Measurements from ENCODE around the gene AK9. TPM values are rescaled to one million over a fixed set of nuclear protein-coding genes. Genes with fewer than 3 reads are reported as not detected.

The AK9 gene
- total and polyA plus RNA-seq, 10 of the 15 experiments (the other 5 are each of a cell fraction or from before 2014, with no cell fraction given), result 2.1 to 7.4 (median 4.2) TPM

GRCh38 chr6:109453156-109453555 is 237.8 kb downstream of the AK9 start:
- intact Hi-C loops (cut with micrococcal nuclease; ENCODE audit: unreplicated experiment) (no loop called here), in situ Hi-C loops (cut with MboI) (no loop called here)
- peaks cover 41% of the 10 kb centered on the region for H3K4me1 ChIP-seq (ENCODE audit: control insufficient read depth, insufficient read depth, low read length)
- no peak overlapping the region for H2AFZ ChIP-seq (ENCODE audit: control insufficient read depth, low read depth, low read length)
- BruUV-seq (replicated peaks), result no TSS peak
- peaks cover 48% of the 10 kb centered on the region for H3K79me2 ChIP-seq (ENCODE audit: control insufficient read depth, insufficient read depth, low read length)
- ChIA-PET POLR2A (interaction anchor here (7.1 to 13.1 kb wide), 2 partner anchors 10 to 29 kb away, joined by 74 to 132 read pairs; partner anchors contain the start of genes PPIL6, SMPD2 and ZBTB24), RAD21 (ENCODE audit: unreplicated experiment) (interaction anchor here (1.2 to 10.1 kb wide), 4 partner anchors 12 to 75 kb away, joined by 3 to 97 read pairs (median 15); partner anchors contain the start of genes CD164, PPIL6, SMPD2 and ZBTB24), SMC1A (ENCODE audit: uncharacterized antibody, unreplicated experiment) (interaction anchor here (0.8 to 10.1 kb wide), 4 partner anchors 11 to 70 kb away, joined by 3 to 148 read pairs (median 21); partner anchors contain the start of genes CD164, PPIL6, SMPD2 and ZBTB24), CTCF (interaction anchor here (1.8 to 3.9 kb wide), 3 partner anchors 10 to 69 kb away, joined by 9 to 30 read pairs (median 13); no protein-coding TSS in a partner anchor)
- no peak for DNase-seq (ENCODE audit: low read depth, low spot score)
- TF ChIP-seq ZNF687 (IDR thresholded peaks at IDR 0.05) (no peak), MYB (IDR thresholded peaks at IDR 0.05; ENCODE audit: borderline replicate concordance, low read depth, low read length) (no peak), ETV6 (conservative IDR thresholded peaks at IDR 0.05 in 1 of 2, IDR thresholded peaks at IDR 0.05 in 1 of 2; ENCODE audit: borderline replicate concordance in 1 of 2, low read depth in 1 of 2) (no peak)
- peak overlapping the region; percentile 98 for H3K4me2 ChIP-seq (ENCODE audit: control insufficient read depth, insufficient read depth)
- no peaks in the 10 kb centered on the region for H3K9me3 ChIP-seq (replicated peaks; ENCODE audit: control insufficient read depth, insufficient read depth, low read length)
- H3K9ac ChIP-seq (ENCODE audit: control insufficient read depth, insufficient read depth, low read length), result no peak overlapping the region
- H4K20me1 ChIP-seq (ENCODE audit: control insufficient read depth, insufficient read depth), result no peaks in the 10 kb centered on the region
- 100% methylated on average over 2 of the region's 2 CpGs for WGBS (ENCODE audit: insufficient coverage, insufficient replicate concordance, low lambda C conversion rate, missing lambda C conversion rate)
- no peak for ATAC-seq
- no peak for FAIRE-seq
- peaks cover 3 to 10% of the 10 kb centered on the region in 2 experiments; a peak in 3 of 4 replicates for H3K36me3 ChIP-seq (ENCODE audit: control insufficient read depth in 2 of 2, insufficient read depth in 2 of 2, low read length in 1 of 2)
- no peaks in the 10 kb centered on the region for H3K27me3 ChIP-seq (replicated peaks in 1 of 2; ENCODE audit: control insufficient read depth in 2 of 2, insufficient read depth in 2 of 2, low read length in 1 of 2)
- H3K27ac ChIP-seq (ENCODE audit: control insufficient read depth, insufficient read depth), result no peak overlapping the region
- H3K4me3 ChIP-seq, result no peak overlapping the region

Data from GM12878 (cell line).